Neural progenitor cell (in vitro differentiated cells): ENCODE data around the gene FBXL20.

Experiments
- EZH2 ChIP-seq: fragments of 200-600 bp; sonication (generic); IDR thresholded peaks from 2 replicates; pipeline ENCODE4 v1.6.1; 2017; ENCODE audit warnings: antibody characterized with exemption, mild to moderate bottlenecking, moderate library complexity
- TF ChIP-seq, protein P1 (sequence below): fragments of 200-600 bp; sonication (generic); IDR thresholded peaks from 2 replicates; pipeline ENCODE4 v1.5.1; 2017; ENCODE audit warnings: antibody characterized with exemption, mild to moderate bottlenecking

DNA sequence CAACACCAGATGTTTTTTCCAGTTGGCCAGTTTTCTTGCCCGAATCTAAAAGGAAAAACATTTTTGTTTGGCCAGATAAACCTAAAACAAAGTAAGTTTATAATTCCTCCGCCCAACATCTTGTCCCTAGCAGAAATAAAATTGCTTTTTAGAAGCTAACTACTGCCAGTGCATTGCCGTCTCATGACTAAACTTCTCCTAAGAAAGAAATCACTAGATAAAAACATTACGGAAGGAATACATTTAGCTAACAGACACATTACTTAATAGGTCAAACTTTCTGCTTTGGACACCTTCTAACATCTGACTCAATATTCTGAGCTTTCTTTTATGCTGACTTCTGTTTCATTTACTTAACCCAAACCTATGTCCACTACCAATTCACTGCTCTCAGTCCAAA is 36.2 kb downstream of the FBXL20 start:
- TF ChIP-seq, protein P1, sequence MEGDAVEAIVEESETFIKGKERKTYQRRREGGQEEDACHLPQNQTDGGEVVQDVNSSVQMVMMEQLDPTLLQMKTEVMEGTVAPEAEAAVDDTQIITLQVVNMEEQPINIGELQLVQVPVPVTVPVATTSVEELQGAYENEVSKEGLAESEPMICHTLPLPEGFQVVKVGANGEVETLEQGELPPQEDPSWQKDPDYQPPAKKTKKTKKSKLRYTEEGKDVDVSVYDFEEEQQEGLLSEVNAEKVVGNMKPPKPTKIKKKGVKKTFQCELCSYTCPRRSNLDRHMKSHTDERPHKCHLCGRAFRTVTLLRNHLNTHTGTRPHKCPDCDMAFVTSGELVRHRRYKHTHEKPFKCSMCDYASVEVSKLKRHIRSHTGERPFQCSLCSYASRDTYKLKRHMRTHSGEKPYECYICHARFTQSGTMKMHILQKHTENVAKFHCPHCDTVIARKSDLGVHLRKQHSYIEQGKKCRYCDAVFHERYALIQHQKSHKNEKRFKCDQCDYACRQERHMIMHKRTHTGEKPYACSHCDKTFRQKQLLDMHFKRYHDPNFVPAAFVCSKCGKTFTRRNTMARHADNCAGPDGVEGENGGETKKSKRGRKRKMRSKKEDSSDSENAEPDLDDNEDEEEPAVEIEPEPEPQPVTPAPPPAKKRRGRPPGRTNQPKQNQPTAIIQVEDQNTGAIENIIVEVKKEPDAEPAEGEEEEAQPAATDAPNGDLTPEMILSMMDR = no peak
- TF ChIP-seq EZH2 = no peak
